WTC11 (cell line): ENCODE results near the gene BCL7A. TPM values are rescaled to one million over a fixed set of nuclear protein-coding genes. Genes with fewer than 3 reads are reported as not detected.

Experiments used
- ATAC-seq: fragments of 200-7000 bp; cut with Tn5 transposase; 2 replicates; pipeline ENCODE4 v1.10.0; 2021; ENCODE audit warnings: mild to moderate bottlenecking, moderate library complexity
- CTCF ChIA-PET: fragments of 300-600 bp; sonication (Branson Sonifier 250); formaldehyde crosslinking; loops from one replicate; lab custom pipeline; 2021; ENCODE audit warnings: antibody characterized with exemption; lab: Charles Lee
- POLR2A ChIA-PET: fragments of 350-600 bp; sonication (Branson Sonifier 250); formaldehyde crosslinking; loops from one replicate; lab custom pipeline; 2021; ENCODE audit warnings: antibody characterized with exemption; lab: Charles Lee
- DNase-seq: peaks from one replicate; pipeline ENCODE4 v3.0.0; 2021; ENCODE audit warnings: low spot score
- H3K27ac Mint-ChIP-seq: 2 replicates; pipeline ENCODE4 v1.8.0; 2021; ENCODE audit warnings: mixed read lengths
- H3K27me3 Mint-ChIP-seq: 2 replicates; pipeline ENCODE4 v1.8.0; 2021; ENCODE audit warnings: low read depth, mild to moderate bottlenecking, moderate library complexity, mixed read lengths
- H3K36me3 Mint-ChIP-seq: 2 replicates; pipeline ENCODE4 v1.8.0; 2021; ENCODE audit warnings: mixed read lengths
- H3K4me1 Mint-ChIP-seq: 2 replicates; pipeline ENCODE4 v1.8.0; 2022; ENCODE audit warnings: mixed read lengths
- H3K4me3 Mint-ChIP-seq: 2 replicates; pipeline ENCODE4 v1.8.0; 2021; ENCODE audit warnings: mild to moderate bottlenecking, moderate library complexity, mixed read lengths
- H3K9me3 Mint-ChIP-seq: 2 replicates; pipeline ENCODE4 v1.8.0; 2021; ENCODE audit warnings: mixed read lengths
- ATF2 ChIP-seq: sonication (generic); formaldehyde crosslinking; IDR thresholded peaks from 2 replicates; pipeline ENCODE4 v1.8.1; 2022; ENCODE audit warnings: low read depth, missing genetic modification reagents, borderline replicate concordance
- ATF3 ChIP-seq: sonication (generic); formaldehyde crosslinking; conservative IDR thresholded peaks from 2 replicates; pipeline ENCODE4 v1.8.1; 2022; ENCODE audit warnings: mild to moderate bottlenecking, missing genetic modification reagents
- ATF6 ChIP-seq: sonication (generic); formaldehyde crosslinking; IDR thresholded peaks from 2 replicates; pipeline ENCODE4 v1.8.1; 2023; ENCODE audit warnings: mild to moderate bottlenecking, missing genetic modification reagents
- CDX4 ChIP-seq: fragments of 250-450 bp; sonication (Bioruptor Pico); IDR thresholded peaks from 2 replicates; pipeline ENCODE4 v1.9.0; 2021; ENCODE audit warnings: moderate library complexity, mild to moderate bottlenecking, inconsistent platforms, borderline replicate concordance
- GRHL2 ChIP-seq: fragments of 250-450 bp; sonication (Bioruptor Pico); IDR thresholded peaks from 2 replicates; pipeline ENCODE4 v1.8.0; 2022; ENCODE audit warnings: mild to moderate bottlenecking, moderate library complexity; ENCODE audit not compliant: insufficient replicate concordance, severe bottlenecking
- JAZF1 ChIP-seq: fragments of 250-450 bp; sonication (Bioruptor Pico); IDR thresholded peaks from 2 replicates; pipeline ENCODE4 v1.9.0; 2021; ENCODE audit warnings: moderate library complexity, mild to moderate bottlenecking, inconsistent platforms
- MXD4 ChIP-seq: fragments of 250-450 bp; sonication (Bioruptor Pico); IDR thresholded peaks from 2 replicates; pipeline ENCODE4 v1.8.0; 2021; ENCODE audit warnings: mild to moderate bottlenecking, moderate library complexity, borderline replicate concordance
- NFATC4 ChIP-seq: fragments of 250-450 bp; sonication (Bioruptor Pico); IDR thresholded peaks from 2 replicates; pipeline ENCODE4 v1.9.0; 2021; ENCODE audit warnings: mild to moderate bottlenecking
- NFE2L1 ChIP-seq: sonication (generic); formaldehyde crosslinking; IDR thresholded peaks from 2 replicates; pipeline ENCODE4 v1.8.1; 2023; ENCODE audit warnings: missing genetic modification reagents
- OVOL2 ChIP-seq: fragments of 250-450 bp; sonication (Bioruptor Pico); IDR thresholded peaks from 2 replicates; pipeline ENCODE4 v1.9.0; 2021; ENCODE audit warnings: mild to moderate bottlenecking, borderline replicate concordance
- PRDM15 ChIP-seq: sonication (generic); formaldehyde crosslinking; IDR thresholded peaks from 2 replicates; pipeline ENCODE4 v1.8.0; 2022; ENCODE audit warnings: missing genetic modification reagents
- TCF7 ChIP-seq: sonication (generic); formaldehyde crosslinking; IDR thresholded peaks from 2 replicates; pipeline ENCODE4 v1.8.0; 2022; ENCODE audit warnings: mild to moderate bottlenecking, low read depth, missing genetic modification reagents, moderate library complexity
- TEAD1 ChIP-seq: sonication (generic); formaldehyde crosslinking; IDR thresholded peaks from 2 replicates; pipeline ENCODE4 v1.8.0; 2022; ENCODE audit warnings: mild to moderate bottlenecking, missing genetic modification reagents
- TEAD4 ChIP-seq: sonication (generic); formaldehyde crosslinking; IDR thresholded peaks from 2 replicates; pipeline ENCODE4 v1.8.0; 2022; ENCODE audit warnings: mild to moderate bottlenecking, missing genetic modification reagents
- USF1 ChIP-seq: sonication (generic); formaldehyde crosslinking; IDR thresholded peaks from 2 replicates; pipeline ENCODE4 v1.8.0; 2022; ENCODE audit warnings: mild to moderate bottlenecking, missing genetic modification reagents
- ZNF317 ChIP-seq: sonication (generic); formaldehyde crosslinking; IDR thresholded peaks from 2 replicates; pipeline ENCODE4 v1.8.1; 2023; ENCODE audit warnings: low read depth, mild to moderate bottlenecking, moderate library complexity, missing genetic modification reagents, borderline replicate concordance
- ZNF425 ChIP-seq: fragments of 250-450 bp; sonication (Bioruptor Pico); conservative IDR thresholded peaks from 2 replicates; pipeline ENCODE4 v1.9.0; 2021; ENCODE audit warnings: mild to moderate bottlenecking
- ZNF512 ChIP-seq: sonication (generic); formaldehyde crosslinking; IDR thresholded peaks from 2 replicates; pipeline ENCODE4 v1.8.1; 2022; ENCODE audit warnings: missing genetic modification reagents, borderline replicate concordance
- ZNF671 ChIP-seq: fragments of 250-450 bp; sonication (Bioruptor Pico); IDR thresholded peaks from 2 replicates; pipeline ENCODE4 v1.8.0; 2021; ENCODE audit warnings: mild to moderate bottlenecking
- total RNA-seq: library from RNA; stranded (reverse); gene quantifications from 3 replicates; pipeline ENCODE4 v1.2.3, GENCODE V29; 2021

The BCL7A gene
- total RNA-seq, 1 experiment from 2014 or later, result 19.7 TPM

- Mint-ChIP-seq H3K27ac (no peak overlapping the region; the same call in 1 of the 2 replicates), H3K4me1 (peaks cover 32% of the 10 kb centered on the region), H3K27me3 (peaks cover 8% of the 10 kb centered on the region), H3K4me3 (no peak overlapping the region), H3K9me3 (no peaks in the 10 kb centered on the region)
- peak; percentile 28 for DNase-seq
- ATAC-seq, result no peak
- CTCF ChIA-PET, result interaction anchor here (1.1 to 4.2 kb wide), 5 partner anchors 10 to 232 kb away, joined by 3 to 25 read pairs (median 8); partner anchors contain the start of gene CFAP251
- POLR2A ChIA-PET, result no interaction called here
- no peak for TF ChIP-seq NFE2L1 (CRISPR knock-in tag)
- no peak for TF ChIP-seq ATF3 (CRISPR knock-in tag)
- no peak for TF ChIP-seq ATF6 (CRISPR knock-in tag)
- TF ChIP-seq PRDM15 (CRISPR knock-in tag), result no peak
- TF ChIP-seq ATF2 (CRISPR knock-in tag), result no peak
- TF ChIP-seq GRHL2 (CRISPR knock-in tag), result no peak
- no peak for TF ChIP-seq ZNF425 (CRISPR knock-in tag)
- no peak for TF ChIP-seq ZNF512
- no peak for TF ChIP-seq ZNF671 (CRISPR knock-in tag)
- no peak for TF ChIP-seq JAZF1 (CRISPR knock-in tag)
- no peak for TF ChIP-seq TEAD4 (CRISPR knock-in tag)
- TF ChIP-seq OVOL2 (CRISPR knock-in tag), result no peak
- no peak for TF ChIP-seq NFATC4 (CRISPR knock-in tag)
- TF ChIP-seq CDX4 (CRISPR knock-in tag), result no peak
- no peak for TF ChIP-seq TCF7
- TF ChIP-seq MXD4 (CRISPR knock-in tag), result no peak
- no peak for TF ChIP-seq TEAD1 (CRISPR knock-in tag)
- no peak for TF ChIP-seq ZNF317 (CRISPR knock-in tag)
- no peak for TF ChIP-seq USF1
- TF ChIP-seq, all 79 proteins: peak for 0
- H3K36me3 Mint-ChIP-seq, result no peaks in the 10 kb centered on the region
Measured at GRCh38 chr12:122026706-122027333, 5.1 kb downstream of the BCL7A start.
